HG03060 (cell line): ENCODE results near the gene PTPRN2.

Experiments used
- ATAC-seq: cut with Tn5 transposase; IDR thresholded peaks from one replicate; pipeline ENCODE4 v1.9.1; 2021; ENCODE audit warnings: low read depth, moderate number of reproducible peaks; ENCODE audit not compliant: unreplicated experiment

The PTPRN2 gene

DNA sequence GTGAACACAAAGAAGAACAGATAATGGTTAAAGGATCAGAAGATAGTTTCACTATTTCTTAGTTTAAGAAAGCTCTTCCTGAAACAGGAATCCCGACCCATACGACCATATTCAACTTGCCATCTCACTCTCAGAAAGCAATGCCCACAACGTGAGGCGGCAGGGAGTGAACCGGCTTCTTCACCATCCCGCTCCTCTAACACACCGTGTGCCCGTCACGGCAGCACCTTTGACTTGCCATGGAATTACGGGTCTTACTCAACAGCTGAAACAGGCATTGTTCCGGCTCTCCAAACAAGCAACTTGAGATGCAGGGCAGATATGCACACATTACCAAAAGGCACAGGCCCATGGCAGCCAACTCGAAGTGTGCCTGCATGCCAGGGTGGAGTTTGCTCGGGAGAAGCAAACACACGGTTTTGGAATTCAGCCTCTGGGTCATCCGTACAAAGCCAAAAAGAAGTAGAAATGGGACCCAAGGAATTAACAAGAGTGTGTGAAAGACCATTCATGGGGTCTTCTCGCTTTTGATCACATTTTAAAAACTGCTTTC, 957.2 kb downstream of the PTPRN2 start:
- ATAC-seq, result no peak

DNA sequence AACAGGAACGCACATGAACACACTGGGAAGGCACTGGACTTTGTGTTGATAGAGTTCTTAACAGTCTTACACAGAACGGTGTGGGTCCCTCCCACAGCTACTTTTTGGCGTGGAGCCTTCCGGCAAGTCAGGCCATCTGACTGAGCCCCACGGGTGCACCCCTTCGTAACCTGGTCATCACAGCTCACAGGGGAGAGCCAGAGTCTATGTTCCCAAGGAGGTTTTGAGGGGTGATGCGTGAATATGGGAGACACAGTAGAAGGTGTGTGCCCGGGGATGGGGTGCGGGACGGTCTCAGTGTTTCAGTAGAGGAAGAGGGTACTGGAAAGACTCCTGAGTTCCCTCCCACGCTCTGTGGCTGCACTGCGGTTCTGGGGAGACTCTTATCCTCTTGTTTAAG, 959.2 kb downstream of the PTPRN2 start:
- no peak for ATAC-seq

DNA sequence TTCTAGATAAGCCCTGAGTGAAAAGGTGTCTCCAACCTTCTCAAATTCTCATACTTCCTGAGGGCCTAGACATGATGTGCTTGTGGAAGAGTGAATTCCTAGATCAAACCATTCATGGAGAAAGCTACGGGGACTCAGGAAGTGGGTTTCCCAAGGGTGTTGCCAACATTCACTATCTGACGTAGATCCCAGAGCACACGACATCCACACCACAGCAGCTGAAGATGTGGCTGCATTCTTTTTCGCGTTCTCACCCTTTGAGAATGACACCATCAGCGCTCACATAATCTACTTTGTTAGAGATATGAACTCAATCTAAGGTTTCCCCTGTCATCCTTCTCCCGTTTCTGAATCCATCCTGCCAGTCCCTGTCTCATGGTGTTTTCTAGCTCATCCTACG, 960.0 kb downstream of the PTPRN2 start:
- no peak for ATAC-seq

DNA sequence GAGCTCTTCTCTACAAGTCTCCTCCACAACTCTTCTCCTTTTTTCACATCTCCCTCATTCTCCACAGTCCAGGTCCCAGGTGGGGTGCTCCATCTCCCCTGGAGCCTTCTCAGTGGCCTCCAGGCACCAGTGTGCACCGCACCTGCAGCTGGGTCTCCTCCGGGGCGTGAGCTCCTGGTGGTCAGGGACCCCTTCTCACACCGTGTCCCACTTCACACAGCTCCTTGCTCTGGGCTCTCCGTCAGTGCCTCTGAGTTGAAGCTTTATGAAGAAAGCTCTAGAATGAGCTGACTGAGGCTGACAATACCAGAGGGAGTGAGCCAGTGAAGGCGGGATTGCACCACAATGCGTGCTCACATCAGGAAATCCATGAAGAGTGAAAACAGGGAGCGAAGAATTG, 960.6 kb downstream of the PTPRN2 start:
- no peak for ATAC-seq

DNA sequence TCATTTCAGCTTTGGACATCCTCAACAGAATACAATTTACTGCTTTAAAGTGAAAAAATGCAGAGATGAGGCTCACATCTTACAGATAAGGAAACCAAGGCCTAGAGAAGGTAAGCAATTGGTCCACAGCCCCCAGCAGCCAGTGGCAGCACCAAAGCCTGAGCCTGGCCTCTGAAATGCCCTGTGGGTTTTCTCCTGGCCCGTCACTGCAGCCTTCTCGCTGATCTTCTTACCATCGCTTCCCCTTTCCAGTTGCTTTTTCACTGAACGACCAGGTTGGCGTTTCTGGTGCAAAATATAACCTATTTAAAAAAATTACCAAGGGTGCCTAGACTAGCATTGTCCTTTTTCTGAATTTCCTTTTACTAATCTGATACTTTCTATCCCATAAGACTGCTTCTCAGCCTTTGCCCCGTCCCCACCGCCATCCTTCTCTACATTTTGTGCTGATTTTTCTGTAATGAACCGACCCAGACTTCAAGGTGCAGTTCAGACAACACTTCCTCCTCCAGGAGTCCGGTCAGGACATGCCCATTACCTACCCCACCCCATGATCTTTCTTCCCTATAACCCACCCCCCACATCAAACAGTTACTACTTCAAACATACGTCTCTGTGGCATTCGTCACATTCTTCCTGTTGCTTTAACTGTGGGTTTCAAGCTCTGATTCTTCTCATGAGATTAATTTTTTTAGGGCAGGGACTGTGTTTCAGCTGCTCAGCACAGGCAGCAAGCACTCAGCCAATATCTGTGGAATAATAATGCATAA, 961.5 kb downstream of the PTPRN2 start:
- no peak for ATAC-seq

DNA sequence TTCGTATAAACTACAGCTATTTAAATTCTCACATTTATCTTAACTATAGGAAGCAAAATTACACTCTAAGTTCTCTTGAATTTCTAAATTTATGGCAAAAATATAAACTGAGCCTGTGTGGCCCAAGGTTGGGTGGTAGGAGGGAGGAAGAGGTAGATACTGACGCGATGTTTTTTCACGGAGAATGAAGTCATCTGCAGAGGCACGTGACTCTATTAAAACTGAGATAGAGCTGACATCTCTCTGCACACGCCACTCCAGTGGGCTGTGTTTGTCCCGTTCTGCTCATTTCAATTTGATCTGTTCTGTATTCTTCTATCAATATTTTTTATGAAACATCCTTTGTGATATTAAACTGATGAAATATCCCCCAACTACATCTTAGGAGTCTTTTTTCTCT, 964.1 kb downstream of the PTPRN2 start:
- no peak for ATAC-seq

DNA sequence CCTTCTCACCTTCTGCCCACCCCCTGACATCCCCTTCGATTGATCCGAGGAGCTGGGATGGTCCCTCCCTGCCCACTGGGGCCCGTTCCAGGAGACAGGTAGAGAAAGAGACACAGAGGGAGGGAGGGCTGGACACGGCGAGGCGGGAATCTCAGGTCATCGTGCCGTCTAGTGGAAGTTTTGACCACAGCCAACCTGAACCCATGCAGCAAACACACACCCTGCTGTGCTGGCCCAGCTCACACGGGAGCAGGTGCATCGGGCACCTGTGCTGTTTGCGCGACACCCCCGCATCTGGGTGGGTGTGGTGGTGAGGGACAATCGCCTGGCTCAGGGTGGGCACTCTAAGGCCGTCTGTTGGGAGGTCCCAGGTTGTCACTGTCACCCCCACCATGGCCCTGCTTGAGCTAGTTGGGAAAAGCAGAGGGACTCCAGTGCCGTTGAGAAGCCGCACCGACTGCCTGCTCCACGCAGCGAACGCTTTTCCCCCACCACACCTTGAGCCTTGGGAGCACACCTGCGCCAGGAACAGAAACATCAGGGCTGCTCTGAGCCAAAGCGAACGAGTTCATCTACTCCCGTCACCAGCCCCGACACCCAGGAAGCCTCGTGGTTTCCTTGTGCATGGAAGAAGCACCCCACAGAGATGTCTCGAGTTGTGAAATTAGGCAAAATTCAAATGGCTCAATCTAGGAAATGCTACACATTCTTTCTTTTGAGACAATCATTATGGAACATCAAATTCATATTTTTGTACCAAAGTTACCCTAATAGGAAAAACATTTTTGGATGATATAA, 965.0 kb downstream of the PTPRN2 start:
- ATAC-seq, result no peak

DNA sequence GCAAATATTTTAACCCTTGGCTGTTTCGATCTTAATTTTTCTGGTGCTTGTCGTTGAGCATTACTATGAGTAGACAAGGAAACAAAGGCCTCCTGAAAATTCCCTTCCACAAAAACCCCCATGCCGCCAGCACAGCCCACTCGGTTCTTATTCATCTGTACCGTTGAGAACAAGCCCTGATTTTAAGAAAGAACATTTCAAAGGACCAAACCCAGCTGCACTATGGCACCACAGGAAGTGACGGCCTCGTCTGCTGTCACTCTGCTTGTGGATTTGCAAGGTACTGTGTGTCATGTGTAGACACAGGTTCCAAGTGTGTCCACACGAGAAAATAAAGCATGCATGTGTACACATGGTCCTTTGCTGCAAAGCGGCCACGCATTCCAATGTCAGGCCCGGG, 965.6 kb downstream of the PTPRN2 start:
- ATAC-seq, result no peak

DNA sequence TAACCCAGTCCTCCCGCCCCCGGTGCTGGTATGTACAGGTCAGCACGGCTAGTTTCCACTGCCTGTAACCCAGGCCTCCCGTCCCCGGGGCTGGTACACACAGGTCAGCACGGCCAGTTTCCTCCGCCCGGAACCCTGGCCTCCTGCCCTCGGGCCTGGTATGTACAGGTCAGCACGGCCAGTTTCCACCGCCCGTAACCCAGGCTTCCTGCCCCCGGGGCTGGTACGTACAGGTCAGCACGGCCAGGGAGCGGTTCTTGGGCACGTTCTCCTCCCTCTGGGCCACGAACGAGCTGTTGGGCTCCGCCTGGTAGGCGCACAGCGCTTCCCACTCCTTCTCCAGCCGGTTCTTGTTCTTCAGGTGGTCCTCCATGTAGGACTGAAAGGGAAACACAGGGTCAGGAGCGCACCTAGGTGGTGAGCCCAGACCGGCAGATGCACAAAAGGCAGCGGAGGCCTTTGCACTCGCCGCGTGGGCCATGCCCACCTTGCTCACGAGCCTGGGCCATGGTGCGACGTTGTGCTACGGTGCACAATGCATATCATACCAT, 966.4 kb downstream of the PTPRN2 start:
- no peak for ATAC-seq

DNA sequence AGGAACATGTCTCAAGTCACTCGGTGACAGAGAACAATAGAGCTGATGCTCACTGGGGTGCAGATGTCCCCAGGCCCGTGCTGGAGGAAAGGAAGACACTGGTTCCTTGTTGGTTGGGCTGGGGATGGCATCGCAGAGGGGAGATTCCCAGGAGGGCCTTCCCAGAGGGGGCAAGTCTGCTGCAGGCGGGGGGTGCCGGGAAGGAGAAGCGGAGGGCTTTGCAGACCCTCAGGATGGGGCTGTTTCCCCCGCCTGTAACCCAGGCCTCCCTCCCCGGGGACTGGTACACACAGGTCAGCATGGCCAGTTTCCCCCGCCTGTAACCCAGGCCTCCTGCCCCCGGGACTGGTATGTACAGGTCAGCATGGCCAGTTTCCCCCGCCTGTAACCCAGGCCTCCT, 967.0 kb downstream of the PTPRN2 start:
- no peak for ATAC-seq

DNA sequence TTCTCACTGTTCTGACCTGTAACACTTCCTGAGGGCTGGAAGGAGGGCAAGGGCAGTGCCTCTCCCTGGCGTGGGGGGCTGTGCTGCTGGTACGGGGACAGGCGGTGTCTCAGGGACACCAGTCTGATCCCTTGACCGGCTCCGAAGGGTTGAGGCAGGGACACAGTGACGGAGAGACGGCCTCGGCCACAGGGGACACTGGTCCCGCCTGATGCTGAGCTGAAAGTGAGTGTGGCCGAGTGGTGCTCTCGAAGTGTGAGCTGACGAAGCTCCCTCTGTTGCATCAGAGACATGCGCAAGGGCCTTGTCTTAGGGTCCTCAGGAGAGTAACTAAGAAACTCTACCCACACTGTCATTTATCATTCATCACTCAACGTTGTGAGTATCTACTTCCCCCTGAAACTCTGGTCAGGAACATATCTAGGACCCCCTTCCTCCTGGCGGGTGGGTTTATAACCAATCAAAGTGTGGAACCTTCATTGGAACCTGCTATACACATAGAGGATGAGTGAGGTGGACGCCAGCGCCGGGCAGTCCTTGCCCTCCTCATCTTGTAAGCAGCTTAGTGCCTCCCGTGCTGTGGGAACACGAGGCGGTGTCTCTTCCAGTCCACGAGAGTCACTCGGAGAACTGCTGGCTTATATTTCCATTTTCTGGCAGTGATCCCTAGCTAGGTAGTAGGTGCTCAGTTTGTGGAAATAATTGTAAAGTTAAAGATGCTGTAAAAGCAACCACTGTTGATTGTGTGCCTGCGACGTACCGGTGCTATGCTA, 967.7 kb downstream of the PTPRN2 start:
- ATAC-seq, result no peak

DNA sequence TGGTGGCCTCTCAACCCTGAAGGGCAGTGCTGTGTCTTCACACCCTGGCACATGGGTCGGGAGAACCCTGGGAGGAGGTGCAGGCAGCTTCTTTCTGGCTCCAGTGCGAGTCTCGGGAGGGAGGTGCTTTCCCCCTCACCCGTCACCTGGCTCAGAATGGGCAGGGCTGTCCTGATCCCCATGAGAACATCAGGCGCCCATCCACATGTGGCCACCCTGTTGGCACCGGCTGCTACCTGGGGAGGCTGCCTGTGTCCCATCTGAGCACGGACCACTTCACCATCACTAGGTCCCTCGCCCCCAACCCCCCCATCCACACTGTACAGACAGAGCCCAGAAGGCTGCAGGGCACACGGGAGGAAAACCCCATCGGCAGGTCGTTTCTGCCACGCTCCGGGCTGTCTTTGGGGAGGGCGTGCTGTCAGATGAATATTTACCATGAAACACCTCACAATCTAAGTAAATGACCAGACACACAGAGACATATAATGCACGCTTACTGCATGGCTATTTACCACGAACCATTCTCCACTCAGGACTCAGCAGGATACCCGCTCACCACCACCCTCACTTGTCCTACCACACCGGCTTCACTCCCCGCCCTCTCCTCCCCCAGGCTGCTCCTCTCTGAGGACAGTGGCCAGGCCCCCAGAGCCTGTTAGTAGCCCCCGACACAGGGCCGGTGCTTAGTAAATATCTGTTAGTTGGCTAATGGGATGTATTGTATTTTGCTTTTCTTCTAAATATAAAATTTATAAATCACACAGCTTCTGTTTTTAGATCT, 968.6 kb downstream of the PTPRN2 start:
- ATAC-seq, result no peak

DNA sequence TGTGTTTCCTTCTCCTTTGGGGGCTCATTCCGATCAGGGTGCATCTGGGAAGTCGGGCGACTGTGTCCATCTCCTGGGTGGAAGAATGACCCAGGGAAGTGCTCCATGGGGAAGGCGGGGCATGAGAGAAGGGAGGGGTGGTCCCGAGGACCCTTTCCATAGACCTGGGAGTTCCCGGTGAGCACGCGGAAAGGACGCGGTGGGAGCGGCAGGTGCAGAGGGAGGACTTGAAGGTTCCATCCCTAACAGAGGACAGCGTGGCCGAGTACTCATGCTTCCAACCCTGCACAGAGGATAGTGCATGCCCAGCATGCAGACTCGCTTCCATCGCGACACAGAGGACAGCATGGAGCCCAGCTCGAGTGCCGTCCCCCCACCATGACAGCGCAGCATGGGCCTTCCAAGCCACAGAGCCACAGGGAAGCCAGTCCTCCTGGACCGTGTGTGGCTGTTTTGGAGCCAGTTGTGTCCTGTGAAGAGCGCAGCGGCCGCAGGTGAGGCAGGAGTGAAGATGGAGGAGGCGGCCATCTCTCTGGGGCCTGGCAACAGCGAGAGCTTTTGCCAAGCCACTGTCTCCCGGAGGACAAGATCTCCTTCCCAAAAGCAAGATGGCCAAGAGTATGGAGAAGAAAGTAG, 969.4 kb downstream of the PTPRN2 start:
- no peak for ATAC-seq

DNA sequence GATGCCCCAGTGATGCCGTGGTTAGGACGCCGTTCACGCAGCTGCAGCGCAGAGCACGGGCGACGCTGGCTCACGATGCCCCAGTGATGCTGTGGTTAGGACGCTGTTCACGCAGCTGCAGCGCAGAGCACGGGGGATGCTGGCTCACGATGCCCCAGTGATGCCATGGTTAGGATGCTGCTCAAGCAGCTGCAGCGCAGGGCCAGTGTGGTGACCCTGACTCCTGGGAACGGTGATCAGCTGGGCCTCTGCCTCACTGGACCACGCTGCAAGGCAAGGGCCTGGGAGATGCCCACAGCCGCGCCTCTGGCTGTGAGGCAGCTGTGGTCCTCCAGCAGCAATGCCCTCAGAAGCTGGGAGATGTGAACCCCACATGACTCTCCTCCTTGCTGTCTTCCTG, 970.2 kb downstream of the PTPRN2 start:
- no peak for ATAC-seq

DNA sequence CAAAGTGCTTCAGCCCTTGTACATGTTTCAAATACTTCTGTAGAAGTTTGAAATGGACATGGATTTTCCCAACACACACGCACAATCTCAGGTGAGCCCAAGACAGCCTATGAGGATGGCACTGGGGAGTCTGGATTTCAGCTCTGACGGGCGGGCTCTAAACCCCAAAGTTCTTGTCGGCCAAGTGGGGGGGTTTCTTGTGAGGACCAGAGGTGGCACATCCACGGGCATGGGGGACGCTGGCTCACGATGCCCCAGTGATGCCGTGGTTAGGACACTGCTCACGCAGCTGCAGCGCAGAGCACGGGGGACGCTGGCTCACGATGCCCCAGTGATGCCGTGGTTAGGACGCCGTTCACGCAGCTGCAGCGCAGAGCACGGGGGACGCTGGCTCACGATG, 970.7 kb downstream of the PTPRN2 start:
- ATAC-seq, result no peak

DNA sequence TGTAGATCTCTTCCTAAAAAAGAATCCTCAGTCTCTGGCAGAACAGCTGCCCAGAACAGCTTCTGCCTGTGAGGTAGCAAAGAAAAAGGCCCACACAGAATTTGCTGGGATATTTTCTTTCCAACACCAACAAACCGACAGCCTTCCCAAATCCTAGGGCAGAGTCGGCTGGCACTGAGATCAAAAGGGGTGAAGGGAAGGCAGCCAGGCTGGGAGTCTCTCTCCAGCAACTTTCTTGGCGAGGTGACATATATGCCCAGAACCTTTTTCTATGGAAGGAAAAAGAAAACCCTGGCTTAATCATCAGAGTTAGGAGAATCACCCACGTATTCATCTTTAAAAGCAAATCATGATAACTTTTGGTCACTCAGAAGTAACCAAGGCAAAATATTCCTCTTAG, 971.2 kb downstream of the PTPRN2 start:
- ATAC-seq, result no peak

DNA sequence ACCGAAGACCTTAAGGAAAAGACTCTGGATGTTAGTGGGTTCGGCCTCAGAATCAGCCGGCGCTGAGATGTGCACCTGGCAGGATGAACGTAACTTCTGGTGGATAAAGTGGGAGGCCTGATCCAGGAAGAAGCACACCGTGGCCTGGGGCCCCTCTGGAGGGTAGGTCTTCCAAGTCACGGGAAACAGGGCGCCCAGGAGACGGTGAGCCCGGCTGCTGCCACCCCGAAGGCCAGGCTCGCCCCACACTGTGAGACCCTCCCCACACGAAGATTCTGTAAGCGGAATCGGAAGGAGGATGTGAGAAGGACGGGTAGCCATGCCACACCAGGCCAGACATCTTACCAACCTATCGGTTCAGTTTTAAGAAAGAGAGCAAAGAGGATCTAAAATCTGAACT, 971.8 kb downstream of the PTPRN2 start:
- ATAC-seq, result no peak

DNA sequence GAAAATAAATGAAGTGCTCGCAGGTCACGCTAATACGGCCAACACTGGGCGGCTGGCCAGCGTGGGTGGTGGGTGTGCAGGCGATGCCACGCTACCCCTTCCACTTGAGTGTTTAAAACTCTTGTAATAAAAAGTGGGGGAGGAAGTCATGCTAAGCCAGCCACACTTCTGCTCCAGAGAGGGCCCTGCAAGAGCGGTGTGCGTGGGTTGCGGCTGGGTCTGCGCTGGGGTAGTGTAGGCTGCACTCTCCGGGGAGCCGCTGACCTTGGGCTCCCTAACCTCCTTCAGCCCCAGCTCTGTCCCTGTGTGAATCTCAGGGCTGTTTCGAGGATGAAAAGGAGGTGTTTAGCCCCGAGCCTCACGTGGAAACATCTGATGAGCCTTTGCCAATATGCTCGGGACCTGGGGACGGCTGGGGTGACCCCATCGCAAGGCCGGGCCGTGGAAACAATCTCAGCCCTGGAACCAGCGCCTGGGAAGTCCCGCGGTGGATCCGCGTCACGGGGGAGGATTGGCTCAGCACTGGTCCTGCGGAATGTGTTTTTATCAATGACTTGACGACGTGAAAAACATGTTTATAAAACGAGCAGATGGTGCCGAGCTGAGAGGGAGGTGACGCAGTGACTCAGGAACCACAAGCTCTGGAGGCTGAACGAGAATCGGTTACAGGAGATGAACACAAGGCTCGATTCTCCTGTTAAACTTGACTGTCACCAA, 972.4 kb downstream of the PTPRN2 start:
- no peak for ATAC-seq

DNA sequence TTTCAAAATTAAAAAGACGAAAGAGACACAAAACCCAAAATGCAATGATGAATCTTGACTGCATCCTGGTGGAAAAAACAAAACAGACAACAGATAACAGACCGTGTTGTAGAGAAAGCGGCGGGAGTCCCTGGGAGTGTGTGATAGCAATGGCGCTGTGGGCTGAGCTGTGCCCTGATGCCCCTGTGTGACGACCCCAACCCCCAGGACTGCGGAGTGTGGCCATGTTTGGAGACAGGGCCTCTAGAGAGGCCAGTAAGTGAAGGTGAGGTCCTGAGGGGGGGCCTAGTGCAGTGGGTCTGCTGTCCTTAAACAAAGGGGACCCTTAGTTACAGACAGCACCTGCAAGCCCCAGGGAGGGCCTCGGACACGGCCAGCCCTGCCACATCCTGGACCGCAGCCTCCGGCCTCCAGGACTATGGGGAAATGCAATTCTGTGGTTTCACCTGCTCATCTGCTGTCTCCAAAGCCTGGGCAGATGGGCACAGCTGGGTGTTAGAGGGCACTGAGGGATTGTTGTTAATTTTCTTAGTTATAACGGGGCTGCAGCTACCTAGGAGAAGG, 973.1 kb downstream of the PTPRN2 start:
- no peak for ATAC-seq
